Keratinocyte (primary cell): ENCODE results near the gene USP13. TPM values are rescaled to one million over a fixed set of nuclear protein-coding genes. Genes with fewer than 3 reads are reported as not detected.

Source experiments
- DNase-seq: peaks from one replicate; pipeline ENCODE4 v3.0.0-alpha.2; 2011; ENCODE audit warnings: low read depth, missing footprints, low spot score
- FAIRE-seq: peaks from 2 replicates; lab custom pipeline; 2011; peaks lifted over from hg19 to GRCh38; lab: Jason Lieb, UNC
- H2AFZ ChIP-seq: 2 replicates; pipeline ENCODE4 v1.6.0; 2012; ENCODE audit warnings: low read length, control low read depth, inconsistent platforms; ENCODE audit not compliant: control insufficient read depth
- H3K27ac ChIP-seq: 2 replicates; pipeline ENCODE4 v1.5.1; 2011; ENCODE audit warnings: low read length; ENCODE audit not compliant: control insufficient read depth, insufficient read depth
- H3K27me3 ChIP-seq: 3 replicates; pipeline ENCODE4 v1.6.0; 2011; ENCODE audit warnings: low read length; ENCODE audit not compliant: control insufficient read depth, insufficient read depth; ENCODE audit errors: extremely low read depth
- H3K36me3 ChIP-seq, 2 experiments: 2 replicates in 1 of 2; 3 replicates in 1 of 2; pipeline ENCODE4 v1.5.1; 2011; ENCODE audit warnings: low read length in 2 of 2, mild to moderate bottlenecking in 1 of 2; ENCODE audit not compliant: control insufficient read depth in 2 of 2, insufficient read depth in 2 of 2; ENCODE audit errors: extremely low read depth in 1 of 2
- H3K4me1 ChIP-seq: 3 replicates; pipeline ENCODE4 v1.5.1; 2011; ENCODE audit warnings: low read length; ENCODE audit not compliant: control insufficient read depth, insufficient read depth; ENCODE audit errors: extremely low read depth
- H3K4me2 ChIP-seq: 3 replicates; pipeline ENCODE4 v1.6.0; 2011; ENCODE audit warnings: low read depth, low read length; ENCODE audit not compliant: control insufficient read depth, insufficient read depth; ENCODE audit errors: extremely low read depth
- H3K4me3 ChIP-seq, 3 experiments: fragments of 200-600 bp in 1 of 3; sonication (generic) in 1 of 3; 2 replicates in 2 of 3; 3 replicates in 1 of 3; pipeline ENCODE4 v1.5.1; 2011 to 2016; ENCODE audit warnings: low read length in 3 of 3, mild to moderate bottlenecking in 3 of 3, control low read depth in 2 of 3, inconsistent platforms in 1 of 3, low read depth in 1 of 3, mixed read lengths in 1 of 3, mixed run types in 1 of 3, moderate library complexity in 1 of 3; ENCODE audit not compliant: control insufficient read depth in 2 of 3, insufficient read depth in 2 of 3; ENCODE audit errors: extremely low read depth in 1 of 3
- H3K79me2 ChIP-seq: 2 replicates; pipeline ENCODE4 v1.6.0; 2012; ENCODE audit warnings: low read length; ENCODE audit not compliant: control insufficient read depth, insufficient read depth
- H3K9ac ChIP-seq: 3 replicates; pipeline ENCODE4 v1.6.0; 2011; ENCODE audit warnings: low read length; ENCODE audit not compliant: control insufficient read depth, insufficient read depth; ENCODE audit errors: extremely low read depth
- H3K9me1 ChIP-seq: 3 replicates; pipeline ENCODE4 v1.6.0; 2011; ENCODE audit warnings: low read length; ENCODE audit not compliant: control insufficient read depth, insufficient read depth; ENCODE audit errors: extremely low read depth
- H3K9me3 ChIP-seq: 2 replicates; pipeline ENCODE4 v1.5.1; 2012; ENCODE audit warnings: low read depth, low read length; ENCODE audit not compliant: control insufficient read depth
- H4K20me1 ChIP-seq: 3 replicates; pipeline ENCODE4 v1.6.0; 2011; ENCODE audit warnings: low read length; ENCODE audit not compliant: control insufficient read depth, insufficient read depth; ENCODE audit errors: extremely low read depth
- CTCF ChIP-seq, 3 experiments: IDR thresholded peaks in 1 of 3; conservative IDR thresholded peaks in 1 of 3; optimal IDR thresholded peaks in 1 of 3; 2 replicates in 2 of 3; 3 replicates in 1 of 3; pipeline versions ENCODE3 to v1.5.1; 2011; ENCODE audit warnings: low read length in 3 of 3, mild to moderate bottlenecking in 3 of 3, moderate library complexity in 2 of 3, control low read depth in 1 of 3, inconsistent platforms in 1 of 3; ENCODE audit not compliant: insufficient read depth in 2 of 3; ENCODE audit errors: extremely low read depth in 1 of 3
- EZH2 ChIP-seq: IDR thresholded peaks from one replicate; pipeline ENCODE4 v1.6.1; 2012; ENCODE audit warnings: inconsistent platforms, mild to moderate bottlenecking, low read length, moderate library complexity
- dilution Hi-C: fragments of 300-500 bp; cut with MboI; formaldehyde crosslinking; loops from one replicate; pipeline ENCODE4 v1.7.0; 2020; ENCODE audit warnings: low sequenced_read_pairs; ENCODE audit not compliant: extremely low pct_ligation_motif_present
- polyA plus RNA-seq, 5 experiments: library from polyadenylated mRNA; depleted of rRNA in 3 of 5; stranded (reverse) in 3 of 5; stranded (forward) in 1 of 5; unstranded in 1 of 5; fragments of >200 nt; gene quantifications; 1 replicate in 1 of 5; 2 replicates in 3 of 5; 3 replicates in 1 of 5; pipeline versions ENCODE4 v1.2.1 to v1.2.3, GENCODE V29; 2011 to 2012; ENCODE audit warnings: missing spikeins in 2 of 5, low read depth in 1 of 5, low replicate concordance in 1 of 5

USP13 gene
- polyA plus RNA-seq, 1 donor (not counting 4 experiments of a cell fraction or from before 2014, with no cell fraction given) = 3.3 TPM

DNA sequence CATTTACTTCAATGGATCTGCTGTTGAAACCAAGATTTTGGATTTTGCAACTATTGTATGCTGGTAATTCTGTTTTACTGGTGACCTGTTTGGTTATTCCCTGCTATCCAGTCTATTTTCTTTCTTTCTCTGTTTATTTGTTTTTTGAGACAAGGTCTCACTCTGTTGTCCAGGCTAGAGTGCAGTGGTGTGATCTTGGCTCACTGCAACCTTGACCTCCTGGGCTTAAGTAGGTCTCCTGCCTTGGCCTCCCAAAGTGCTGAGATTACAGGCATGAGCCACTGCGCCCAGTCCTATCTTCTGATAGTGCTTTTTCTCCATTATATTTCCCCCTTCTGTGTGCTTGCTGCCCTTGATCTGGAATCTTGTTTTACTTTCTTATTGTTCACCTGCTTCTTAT lies 15.6 kb downstream of the USP13 start:
- FAIRE-seq = no peak
- dilution Hi-C loops = no loop called here
- no peak for DNase-seq
- no peak for TF ChIP-seq EZH2
- no peak overlapping the region for H3K4me2 ChIP-seq
- H3K9me3 ChIP-seq = no peaks in the 10 kb centered on the region
- no peak overlapping the region for H3K27ac ChIP-seq
- peaks cover 8% of the 10 kb centered on the region for H3K4me1 ChIP-seq
- no peaks in the 10 kb centered on the region for H4K20me1 ChIP-seq
- H3K79me2 ChIP-seq = peaks cover 1% of the 10 kb centered on the region
- no peak overlapping the region for H2AFZ ChIP-seq
- H3K27me3 ChIP-seq = no peaks in the 10 kb centered on the region
- no peak overlapping the region for H3K9ac ChIP-seq
- H3K4me3 ChIP-seq = no peak overlapping the region
- no peaks in the 10 kb centered on the region for H3K36me3 ChIP-seq
- no peaks in the 10 kb centered on the region for H3K9me1 ChIP-seq

DNA sequence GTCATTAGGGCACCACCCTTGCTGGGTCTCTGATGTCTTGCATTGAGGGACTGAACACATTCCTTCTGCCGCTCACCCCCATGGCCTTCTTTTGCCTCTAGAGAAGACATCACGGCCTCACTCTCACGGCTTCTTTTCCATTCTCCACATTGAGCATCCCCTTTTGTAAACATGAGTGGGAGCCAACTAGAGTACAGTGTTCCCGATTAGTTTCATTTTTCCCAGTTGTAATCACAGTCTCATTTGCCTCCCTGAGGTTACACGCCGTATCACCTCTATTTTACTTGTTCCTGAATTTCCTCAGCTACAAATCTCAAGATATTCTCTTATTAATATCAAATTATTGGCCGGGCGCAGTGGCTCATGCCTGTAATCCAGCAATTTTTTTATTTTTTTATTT lies 17.5 kb downstream of the USP13 start:
- Histone ChIP-seq H2AFZ (no peak overlapping the region), H3K79me2 (peaks cover 1% of the 10 kb centered on the region), H4K20me1 (no peaks in the 10 kb centered on the region), H3K9ac (no peak overlapping the region), H3K27me3 (no peaks in the 10 kb centered on the region), H3K9me1 (no peaks in the 10 kb centered on the region), H3K4me1 (peaks cover 8% of the 10 kb centered on the region), H3K4me2 (no peak overlapping the region), H3K9me3 (no peaks in the 10 kb centered on the region), H3K4me3 (no peak overlapping the region), H3K27ac (no peak overlapping the region), H3K36me3 (no peaks in the 10 kb centered on the region)
- no peak for DNase-seq
- dilution Hi-C loops = no loop called here
- FAIRE-seq = no peak
- no peak for TF ChIP-seq EZH2
- TF ChIP-seq CTCF (optimal IDR thresholded peaks at IDR 0.05 in 1 of 3, IDR thresholded peaks at IDR 0.05 in 1 of 3, conservative IDR thresholded peaks at IDR 0.05 in 1 of 3; ENCODE audit: extremely low read depth in 1 of 3, insufficient read depth in 2 of 3, low read length in 3 of 3) = no peak

- no peak for DNase-seq
- Histone ChIP-seq H3K9me3 (no peaks in the 10 kb centered on the region), H3K9ac (no peak overlapping the region), H3K27ac (no peak overlapping the region), H3K27me3 (no peaks in the 10 kb centered on the region), H3K9me1 (no peaks in the 10 kb centered on the region), H3K79me2 (peaks cover 3% of the 10 kb centered on the region), H3K4me1 (peaks cover 8% of the 10 kb centered on the region), H4K20me1 (no peaks in the 10 kb centered on the region), H3K36me3 (no peaks in the 10 kb centered on the region), H3K4me3 (no peak overlapping the region), H3K4me2 (no peak overlapping the region), H2AFZ (no peak overlapping the region)
- TF ChIP-seq EZH2 (no peak), CTCF (optimal IDR thresholded peaks at IDR 0.05 in 1 of 3, IDR thresholded peaks at IDR 0.05 in 1 of 3, conservative IDR thresholded peaks at IDR 0.05 in 1 of 3; ENCODE audit: extremely low read depth in 1 of 3, insufficient read depth in 2 of 3, low read length in 3 of 3) (no peak)
- dilution Hi-C loops = no loop called here
- no peak for FAIRE-seq
These were observed 18.5 kb downstream of the USP13 start for GRCh38 chr3:179671309-179671708.
